Measurements from ENCODE around the gene PLA2G15. TPM values are rescaled to one million over a fixed set of nuclear protein-coding genes. Genes with fewer than 3 reads are reported as not detected.

PLA2G15 gene
- total RNA-seq, 1 donor = 21.7 TPM

DNA sequence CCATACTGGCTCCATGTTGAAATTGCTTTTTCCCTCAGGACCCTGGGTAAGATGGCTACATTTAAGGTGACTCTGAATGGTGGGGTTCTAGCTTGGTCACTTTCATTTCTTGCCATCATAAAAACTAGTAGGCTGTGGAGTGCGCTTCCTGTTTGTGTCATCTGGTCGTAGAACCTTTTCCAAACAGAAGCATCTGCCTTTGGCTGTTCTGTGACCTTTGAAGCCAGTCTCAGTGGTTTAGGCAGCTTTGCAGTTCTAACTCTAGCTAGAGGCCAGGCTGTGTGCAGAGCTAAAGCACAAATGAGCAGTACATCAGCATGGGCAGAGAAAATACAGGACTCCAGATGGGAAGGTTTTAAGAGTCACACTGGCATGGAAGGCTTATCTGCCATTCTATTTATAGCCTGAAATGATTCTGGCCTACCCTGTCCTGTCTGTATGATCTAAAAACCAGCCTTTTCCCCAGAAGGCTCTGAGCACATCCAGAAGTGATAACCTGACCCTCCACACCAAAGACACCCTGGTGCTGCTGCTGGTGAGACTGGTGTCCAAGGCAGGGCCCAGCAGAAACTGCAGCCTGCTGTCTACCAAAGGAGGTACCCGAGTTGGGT is 17.9 kb upstream of the PLA2G15 start:
- no peak for DNase-seq (ENCODE audit: low read depth)
- no peak overlapping the region for H3K4me3 ChIP-seq (ENCODE audit: low read depth, low read length)
- TF ChIP-seq, protein P1, sequence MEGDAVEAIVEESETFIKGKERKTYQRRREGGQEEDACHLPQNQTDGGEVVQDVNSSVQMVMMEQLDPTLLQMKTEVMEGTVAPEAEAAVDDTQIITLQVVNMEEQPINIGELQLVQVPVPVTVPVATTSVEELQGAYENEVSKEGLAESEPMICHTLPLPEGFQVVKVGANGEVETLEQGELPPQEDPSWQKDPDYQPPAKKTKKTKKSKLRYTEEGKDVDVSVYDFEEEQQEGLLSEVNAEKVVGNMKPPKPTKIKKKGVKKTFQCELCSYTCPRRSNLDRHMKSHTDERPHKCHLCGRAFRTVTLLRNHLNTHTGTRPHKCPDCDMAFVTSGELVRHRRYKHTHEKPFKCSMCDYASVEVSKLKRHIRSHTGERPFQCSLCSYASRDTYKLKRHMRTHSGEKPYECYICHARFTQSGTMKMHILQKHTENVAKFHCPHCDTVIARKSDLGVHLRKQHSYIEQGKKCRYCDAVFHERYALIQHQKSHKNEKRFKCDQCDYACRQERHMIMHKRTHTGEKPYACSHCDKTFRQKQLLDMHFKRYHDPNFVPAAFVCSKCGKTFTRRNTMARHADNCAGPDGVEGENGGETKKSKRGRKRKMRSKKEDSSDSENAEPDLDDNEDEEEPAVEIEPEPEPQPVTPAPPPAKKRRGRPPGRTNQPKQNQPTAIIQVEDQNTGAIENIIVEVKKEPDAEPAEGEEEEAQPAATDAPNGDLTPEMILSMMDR (IDR thresholded peaks at IDR 0.05; ENCODE audit: insufficient read depth, low read length) = no peak

DNA sequence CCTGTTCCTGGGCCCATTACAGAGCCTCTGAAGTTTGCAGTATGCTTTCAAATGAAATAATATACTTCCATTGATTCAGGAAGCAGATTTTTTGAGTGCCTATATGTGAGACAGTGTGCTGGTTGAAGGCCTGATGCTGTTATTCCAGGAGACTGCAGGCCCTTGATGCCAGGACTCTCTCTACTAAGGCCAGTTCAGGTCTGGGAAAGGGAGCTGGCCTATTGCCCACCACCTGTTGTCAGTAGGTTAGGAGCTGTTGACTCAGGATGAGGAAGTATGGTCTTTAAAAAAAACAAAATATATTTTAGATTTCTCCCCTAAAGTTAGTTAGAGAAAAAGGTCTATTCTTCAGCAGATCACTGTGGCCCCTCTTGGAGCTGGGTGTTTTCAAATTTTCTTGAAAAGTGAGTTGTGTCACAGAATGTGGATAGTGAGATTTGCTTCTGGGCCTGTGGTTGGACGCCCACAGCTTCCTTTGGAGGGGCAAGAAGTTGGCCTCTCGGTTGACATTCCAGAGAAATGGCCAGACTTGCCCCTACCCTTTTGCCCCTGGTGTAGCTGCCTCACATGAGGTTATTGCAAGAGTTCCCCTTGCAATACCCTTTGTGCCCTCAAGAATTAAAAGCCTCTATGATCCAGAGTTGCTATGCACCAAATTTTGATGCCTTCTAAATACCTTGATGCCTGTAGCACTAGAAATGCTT is 17.2 kb upstream of the PLA2G15 start:
- TF ChIP-seq, protein P1 (IDR thresholded peaks at IDR 0.05; ENCODE audit: insufficient read depth, low read length) = no peak
- no peak overlapping the region for H3K4me3 ChIP-seq (ENCODE audit: low read depth, low read length)
- DNase-seq (ENCODE audit: low read depth) = no peak

DNA sequence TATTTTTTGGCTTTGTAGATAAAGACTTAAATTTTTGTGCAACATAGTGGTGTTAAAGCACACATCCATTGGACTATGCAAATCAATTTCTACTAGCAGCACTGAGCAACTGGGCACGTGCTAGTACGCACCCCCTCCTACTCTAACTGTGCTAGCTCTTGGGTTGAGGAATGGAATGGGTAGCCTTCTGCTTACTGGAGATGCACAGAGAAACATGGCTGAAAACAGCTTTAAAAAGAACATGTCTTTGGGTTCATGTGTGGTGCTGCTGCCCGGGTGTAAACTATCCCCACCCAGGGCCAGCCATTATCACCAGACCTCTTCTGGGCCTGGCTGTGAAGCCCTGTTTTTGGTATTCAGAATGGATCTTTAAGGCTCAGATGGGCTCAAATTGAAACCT is 16.5 kb upstream of the PLA2G15 start:
- DNase-seq (ENCODE audit: low read depth) = no peak
- TF ChIP-seq, protein P1 (IDR thresholded peaks at IDR 0.05; ENCODE audit: insufficient read depth, low read length) = no peak
- H3K4me3 ChIP-seq (ENCODE audit: low read depth, low read length) = no peak overlapping the region

DNA sequence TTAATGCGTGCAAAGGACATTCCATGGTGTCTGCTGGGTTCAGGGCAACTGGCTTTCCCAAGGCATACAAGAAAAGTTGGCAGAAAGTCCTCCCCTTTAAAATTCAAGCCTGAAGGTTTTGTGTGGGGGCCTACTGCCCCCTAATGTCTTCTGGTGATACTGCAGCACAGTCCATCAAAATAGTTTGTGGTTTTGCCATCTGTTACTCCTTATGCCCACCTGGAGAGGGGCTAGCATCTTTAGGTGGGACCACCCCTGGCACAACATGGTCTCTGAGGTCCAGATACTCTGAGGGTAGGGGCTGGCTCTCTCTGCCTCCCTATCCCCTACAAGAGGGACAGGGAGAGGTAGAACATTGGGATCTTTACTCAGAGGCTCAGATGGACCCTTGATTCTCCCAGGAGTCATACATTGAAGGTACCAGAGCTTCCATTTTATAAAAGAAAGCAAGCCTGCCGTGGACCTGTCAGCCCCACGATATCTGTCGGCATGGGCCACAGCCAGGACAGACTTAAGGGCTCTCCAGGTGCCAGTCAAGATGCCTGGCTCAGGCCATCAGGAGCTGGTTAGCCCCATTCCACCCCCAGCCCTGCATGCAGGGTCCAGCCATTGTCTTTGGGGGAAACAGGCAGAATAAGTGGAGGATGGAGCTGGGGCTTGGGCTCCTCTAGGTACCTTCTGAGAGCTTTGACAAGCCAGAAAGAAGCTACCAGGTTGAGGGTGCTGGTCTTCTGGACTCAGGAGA is 15.6 kb upstream of the PLA2G15 start:
- no peak overlapping the region for H3K4me3 ChIP-seq (ENCODE audit: low read depth, low read length)
- peak; percentile 82 for DNase-seq (ENCODE audit: low read depth)
- TF ChIP-seq, protein P1 (IDR thresholded peaks at IDR 0.05; ENCODE audit: insufficient read depth, low read length) = peak; percentile 93

DNA sequence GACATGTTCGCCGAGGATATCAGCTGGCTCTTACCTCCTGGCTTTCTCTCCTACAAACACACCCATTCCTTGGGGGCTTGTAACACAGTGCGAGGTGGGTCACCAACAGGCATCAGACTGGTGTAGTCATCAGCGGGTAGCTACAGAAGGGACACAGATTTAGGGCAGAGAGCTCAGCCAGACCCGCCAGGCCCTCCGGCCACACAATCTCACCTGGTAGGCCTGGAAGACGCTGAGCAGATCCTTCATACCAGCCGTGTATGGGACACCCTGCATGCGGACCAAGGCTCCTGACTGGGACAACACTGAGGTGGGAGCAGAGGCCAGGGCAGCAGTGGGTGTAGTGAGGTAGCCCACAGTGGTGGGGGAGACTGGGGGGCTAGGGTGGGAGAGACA is 15.0 kb upstream of the PLA2G15 start:
- TF ChIP-seq, protein P1 (IDR thresholded peaks at IDR 0.05; ENCODE audit: insufficient read depth, low read length) = no peak
- no peak overlapping the region for H3K4me3 ChIP-seq (ENCODE audit: low read depth, low read length)
- no peak for DNase-seq (ENCODE audit: low read depth)

DNA sequence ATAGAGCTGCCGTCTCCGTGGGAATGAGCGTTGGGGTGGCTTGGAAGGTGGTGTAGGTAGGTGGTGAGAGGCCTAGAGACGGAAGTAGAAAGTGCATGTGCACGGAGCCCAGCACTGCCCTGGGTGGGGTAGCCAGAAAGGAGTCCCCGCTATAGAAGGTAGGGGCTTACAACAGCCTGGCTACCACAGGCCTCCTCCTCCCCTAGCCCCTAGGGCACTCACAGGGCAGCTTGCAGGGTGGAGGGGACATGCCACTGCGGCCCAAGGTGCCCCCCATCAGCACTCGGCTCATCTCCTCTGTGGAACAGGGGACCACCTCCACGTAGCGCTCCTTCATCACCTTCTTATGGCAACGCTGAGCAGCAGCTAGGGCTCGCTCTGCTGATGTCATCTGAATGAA is 14.2 kb upstream of the PLA2G15 start:
- H3K4me3 ChIP-seq (ENCODE audit: low read depth, low read length) = no peak overlapping the region
- TF ChIP-seq, protein P1 (IDR thresholded peaks at IDR 0.05; ENCODE audit: insufficient read depth, low read length) = no peak
- no peak for DNase-seq (ENCODE audit: low read depth)
